CD8-positive, alpha-beta memory T cell (primary cell): ENCODE data around the gene LIPH. TPM values are rescaled to one million over a fixed set of nuclear protein-coding genes. Genes with fewer than 3 reads are reported as not detected.
"Not testable (repeated sequence)": the region's sequence is repeated elsewhere in the genome, so short reads cannot be mapped to it uniquely, and the experiment has no call there.

Experiments used
- CTCF ChIA-PET: fragments of 350-600 bp; sonication (Branson Sonifier 250); formaldehyde crosslinking; loops from one replicate; lab custom pipeline; 2021; ENCODE audit warnings: antibody characterized with exemption; lab: Charles Lee
- POLR2A ChIA-PET: fragments of 350-600 bp; sonication (Branson Sonifier 250); formaldehyde crosslinking; loops from one replicate; lab custom pipeline; 2021; ENCODE audit warnings: antibody characterized with exemption; lab: Charles Lee
- DNase-seq, 5 donors: peaks; one replicate each; pipeline versions ENCODE4 v3.0.0 to v3.0.0-alpha.2; 2020 to 2022; ENCODE audit warnings: mixed read lengths in 1 of 5
- H3K27ac ChIP-seq: one replicate; pipeline ENCODE4 v1.7.0; 2013; ENCODE audit warnings: low read depth, mild to moderate bottlenecking, low read length, moderate library complexity
- H3K27me3 ChIP-seq: 2 replicates; pipeline ENCODE4 v1.7.0; 2013; ENCODE audit warnings: low read length, mild to moderate bottlenecking; ENCODE audit not compliant: insufficient read depth, poor library complexity, severe bottlenecking
- H3K36me3 ChIP-seq: 2 replicates; pipeline ENCODE4 v1.7.0; 2013; ENCODE audit warnings: mild to moderate bottlenecking, low read length, moderate library complexity; ENCODE audit not compliant: insufficient read depth
- H3K4me1 ChIP-seq: 2 replicates; pipeline ENCODE4 v1.7.0; 2013; ENCODE audit warnings: mild to moderate bottlenecking, low read length, moderate library complexity; ENCODE audit not compliant: insufficient read depth
- H3K4me3 ChIP-seq: 2 replicates; pipeline ENCODE4 v1.7.0; 2013; ENCODE audit warnings: mild to moderate bottlenecking, low read length
- H3K9me3 ChIP-seq: 2 replicates; pipeline ENCODE4 v1.7.0; 2013; ENCODE audit warnings: mild to moderate bottlenecking, low read length
- H3K27ac Mint-ChIP-seq, 8 donors: one replicate each; pipeline ENCODE4 v1.8.0; 2020 to 2021; ENCODE audit warnings: mixed read lengths in 8 of 8, mild to moderate bottlenecking in 6 of 8, inconsistent platforms in 3 of 8, moderate library complexity in 3 of 8
- H3K27me3 Mint-ChIP-seq, 2 donors: one replicate each; pipeline ENCODE4 v1.8.0; 2020 to 2021; ENCODE audit warnings: mixed read lengths in 2 of 2, mild to moderate bottlenecking in 1 of 2, moderate library complexity in 1 of 2
- H3K36me3 Mint-ChIP-seq, 3 donors: one replicate each; pipeline ENCODE4 v1.8.0; 2020 to 2021; ENCODE audit warnings: mixed read lengths in 3 of 3, inconsistent platforms in 1 of 3, mild to moderate bottlenecking in 1 of 3
- H3K4me1 Mint-ChIP-seq, 3 donors: one replicate each; pipeline ENCODE4 v1.8.0; 2020 to 2021; ENCODE audit warnings: mixed read lengths in 3 of 3, inconsistent platforms in 1 of 3, mild to moderate bottlenecking in 1 of 3
- H3K4me3 Mint-ChIP-seq, 7 donors: one replicate each; pipeline ENCODE4 v1.8.0; 2020 to 2021; ENCODE audit warnings: mixed read lengths in 7 of 7, mild to moderate bottlenecking in 6 of 7, moderate library complexity in 4 of 7, inconsistent platforms in 2 of 7
- H3K9me3 Mint-ChIP-seq, 5 donors: one replicate each; pipeline ENCODE4 v1.8.0; 2020 to 2022; ENCODE audit warnings: mixed read lengths in 5 of 5, mild to moderate bottlenecking in 3 of 5, moderate library complexity in 2 of 5, inconsistent platforms in 1 of 5
- polyA plus RNA-seq: library from polyadenylated mRNA; unstranded; fragments of 300-500 nt; fragmentation: Illumina TruSeq; gene quantifications from one replicate; pipeline ENCODE4 v1.2.3, GENCODE V29; 2021
- total RNA-seq, 2 experiments: library from RNA; stranded (reverse); gene quantifications; one replicate each; pipeline ENCODE4 v1.2.3, GENCODE V29; 2021

Gene LIPH
- total and polyA plus RNA-seq, 3 experiments from 2014 or later: not detected

GRCh38 chr3:185583925-185584324 is 31.5 kb upstream of the LIPH start:
- H3K27me3 Mint-ChIP-seq: peaks cover 0 to 6% of the 10 kb centered on the region in 2 donors
- H3K4me1 ChIP-seq: peaks cover 26% of the 10 kb centered on the region
- H3K9me3 ChIP-seq: no peaks in the 10 kb centered on the region
- H3K27me3 ChIP-seq: no peaks in the 10 kb centered on the region
- no peak overlapping the region for H3K27ac ChIP-seq
- DNase-seq: no peak
- peak overlapping the region in 5 of 8 donors; percentile 33 to 80 (median 57) for H3K27ac Mint-ChIP-seq
- ChIA-PET CTCF (no interaction called here), POLR2A (interaction anchor here (0.6 kb wide), 1 partner anchor 11 kb away, joined by 3 read pairs; no protein-coding TSS in a partner anchor)
- no peaks in the 10 kb centered on the region for H3K36me3 ChIP-seq
- peak overlapping the region in 1 of 7 donors; percentile 54 for H3K4me3 Mint-ChIP-seq
- H3K9me3 Mint-ChIP-seq: no peaks in the 10 kb centered on the region
- peaks cover 34 to 50% (median 37%) of the 10 kb centered on the region in 3 donors for H3K4me1 Mint-ChIP-seq
- H3K4me3 ChIP-seq: no peak overlapping the region
- H3K36me3 Mint-ChIP-seq: peaks cover 0 to 15% (median 0%) of the 10 kb centered on the region in 3 donors

DNA sequence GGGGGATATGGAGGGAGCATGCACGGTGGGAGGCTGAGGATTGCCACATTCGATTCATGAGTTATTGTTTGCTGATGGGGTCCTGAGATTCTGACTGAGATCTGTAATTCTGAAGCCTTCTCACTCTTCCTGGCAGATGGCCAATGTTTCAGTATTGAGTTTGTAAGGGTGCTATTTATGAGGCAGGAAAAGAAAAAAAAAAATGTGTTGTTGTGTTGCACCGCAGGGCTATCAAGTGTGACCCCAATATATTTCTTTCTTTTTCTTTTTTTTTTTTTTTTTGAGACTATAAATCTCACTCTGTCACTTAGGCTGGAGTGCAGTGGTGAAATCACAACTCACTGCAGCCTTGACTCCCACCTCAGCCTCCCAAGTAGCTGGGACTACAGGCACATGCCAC is 30.5 kb upstream of the LIPH start:
- Histone ChIP-seq H3K4me3 (no peak overlapping the region), H3K27me3 (no peaks in the 10 kb centered on the region), H3K36me3 (no peaks in the 10 kb centered on the region), H3K27ac (no peak overlapping the region), H3K9me3 (no peaks in the 10 kb centered on the region), H3K4me1 (peaks cover 20% of the 10 kb centered on the region)
- Mint-ChIP-seq H3K36me3 (peaks cover 0 to 10% (median 0%) of the 10 kb centered on the region in 3 donors), H3K4me1 (peaks cover 26 to 43% (median 29%) of the 10 kb centered on the region in 3 donors), H3K4me3 (peak overlapping the region in 4 of 7 donors; percentile 24 to 54 (median 47)), H3K27ac (peak overlapping the region; percentile 11 to 87 (median 74)), H3K9me3 (no peaks in the 10 kb centered on the region), H3K27me3 (peaks cover 0 to 6% of the 10 kb centered on the region in 2 donors)
- peak in 1 of 5 donors; percentile 76 for DNase-seq
- ChIA-PET POLR2A (no interaction called here), CTCF (no interaction called here)

GRCh38 chr3:185582236-185582635 is 29.8 kb upstream of the LIPH start:
- H3K27me3 Mint-ChIP-seq: peaks cover 0 to 6% of the 10 kb centered on the region in 2 donors
- Histone ChIP-seq H3K36me3 (no peaks in the 10 kb centered on the region), H3K27me3 (no peaks in the 10 kb centered on the region), H3K9me3 (no peaks in the 10 kb centered on the region), H3K4me1 (peaks cover 18% of the 10 kb centered on the region), H3K4me3 (no peak overlapping the region), H3K27ac (no peak overlapping the region)
- peak overlapping the region in 7 of 8 donors; percentile 23 to 88 (median 81) for H3K27ac Mint-ChIP-seq
- peak overlapping the region in 2 of 7 donors; percentile 50 to 54 for H3K4me3 Mint-ChIP-seq
- H3K9me3 Mint-ChIP-seq: no peaks in the 10 kb centered on the region
- CTCF ChIA-PET: no interaction called here
- POLR2A ChIA-PET: no interaction called here
- DNase-seq: no peak
- H3K4me1 Mint-ChIP-seq: peaks cover 26 to 41% (median 29%) of the 10 kb centered on the region in 3 donors
- H3K36me3 Mint-ChIP-seq: peaks cover 0 to 10% (median 0%) of the 10 kb centered on the region in 3 donors

GRCh38 chr3:185575108-185575869 is 22.9 kb upstream of the LIPH start:
- H3K27me3 ChIP-seq, H3K9me3 ChIP-seq, H3K4me3 Mint-ChIP-seq, H3K4me1 Mint-ChIP-seq, H3K4me3 ChIP-seq, H3K27me3 Mint-ChIP-seq, POLR2A ChIA-PET, H3K36me3 ChIP-seq, H3K4me1 ChIP-seq, H3K27ac ChIP-seq: not testable (repeated sequence)
- Mint-ChIP-seq H3K36me3 (peaks cover 0 to 13% (median 0%) of the 10 kb centered on the region in 3 donors), H3K27ac (peak overlapping the region in 1 of 8 donors; percentile 13), H3K9me3 (peaks cover 11 to 17% (median 13%) of the 10 kb centered on the region in 5 donors)
- CTCF ChIA-PET: interaction anchor here (0.8 to 4.0 kb wide), 5 partner anchors 11 to 59 kb away, joined by 3 to 25 read pairs (median 6); partner anchors contain the start of gene SENP2
- peak in 4 of 5 donors; percentile 29 to 67 (median 58) for DNase-seq

GRCh38 chr3:185572183-185572582 is 19.8 kb upstream of the LIPH start:
- Histone ChIP-seq H3K9me3 (peaks cover 7% of the 10 kb centered on the region), H3K27me3 (no peaks in the 10 kb centered on the region), H3K4me3 (no peak overlapping the region), H3K27ac (no peak overlapping the region), H3K4me1 (no peaks in the 10 kb centered on the region), H3K36me3 (no peaks in the 10 kb centered on the region)
- H3K27me3 Mint-ChIP-seq: peaks cover 1 to 8% of the 10 kb centered on the region in 2 donors
- peaks cover 6% of the 10 kb centered on the region in 3 donors for H3K4me1 Mint-ChIP-seq
- H3K36me3 Mint-ChIP-seq: peaks cover 0 to 13% (median 0%) of the 10 kb centered on the region in 3 donors
- H3K9me3 Mint-ChIP-seq: peaks cover 11 to 20% (median 13%) of the 10 kb centered on the region in 5 donors
- peak overlapping the region in 1 of 7 donors; percentile 51 for H3K4me3 Mint-ChIP-seq
- ChIA-PET POLR2A (no interaction called here), CTCF (interaction anchor here (4.0 kb wide), 1 partner anchor 13 kb away, joined by 25 read pairs; no protein-coding TSS in a partner anchor)
- H3K27ac Mint-ChIP-seq: no peak overlapping the region
- DNase-seq: no peak

DNA sequence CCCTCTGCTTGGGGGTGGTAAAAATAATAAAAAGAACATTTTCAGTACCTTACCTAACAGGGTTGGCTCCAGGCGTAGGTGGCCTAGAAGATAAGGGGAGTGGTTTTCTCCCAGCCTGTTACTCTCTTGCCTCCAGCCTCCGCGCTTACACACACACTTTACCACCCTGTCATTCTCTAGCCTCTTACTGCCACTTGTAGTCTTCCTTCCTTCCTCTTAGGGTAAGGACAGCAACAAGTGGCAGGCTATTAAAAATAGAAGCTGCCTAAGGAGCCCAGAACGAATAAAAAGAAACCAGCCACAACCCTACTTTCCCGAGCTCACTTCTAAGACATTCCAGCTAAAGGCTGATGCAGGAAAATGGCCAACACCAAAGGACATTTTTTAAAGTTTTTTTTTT is 9.6 kb upstream of the LIPH start:
- Histone ChIP-seq H3K27me3 (no peaks in the 10 kb centered on the region), H3K36me3 (no peaks in the 10 kb centered on the region), H3K4me1 (no peaks in the 10 kb centered on the region), H3K4me3 (no peak overlapping the region), H3K9me3 (no peaks in the 10 kb centered on the region), H3K27ac (no peak overlapping the region)
- H3K27ac Mint-ChIP-seq: peak overlapping the region in 3 of 8 donors; percentile 23 to 83 (median 83)
- DNase-seq: no peak
- H3K27me3 Mint-ChIP-seq: peaks cover 22 to 25% of the 10 kb centered on the region in 2 donors
- no peaks in the 10 kb centered on the region for H3K36me3 Mint-ChIP-seq
- no peak overlapping the region for H3K4me3 Mint-ChIP-seq
- CTCF ChIA-PET: interaction anchor here (0.7 kb wide), 1 partner anchor 15 kb away, joined by 3 read pairs; no protein-coding TSS in a partner anchor
- peaks cover 11 to 13% (median 12%) of the 10 kb centered on the region in 3 donors for H3K4me1 Mint-ChIP-seq
- no peaks in the 10 kb centered on the region for H3K9me3 Mint-ChIP-seq
- POLR2A ChIA-PET: no interaction called here

- Histone ChIP-seq H3K27me3 (no peaks in the 10 kb centered on the region), H3K4me1 (no peaks in the 10 kb centered on the region), H3K27ac (no peak overlapping the region), H3K36me3 (no peaks in the 10 kb centered on the region), H3K9me3 (no peaks in the 10 kb centered on the region), H3K4me3 (no peak overlapping the region)
- POLR2A ChIA-PET: no interaction called here
- CTCF ChIA-PET: interaction anchor here (0.7 kb wide), 1 partner anchor 16 kb away, joined by 3 read pairs; no protein-coding TSS in a partner anchor
- peaks cover 11 to 13% (median 12%) of the 10 kb centered on the region in 3 donors for H3K4me1 Mint-ChIP-seq
- no peaks in the 10 kb centered on the region for H3K36me3 Mint-ChIP-seq
- DNase-seq: peak in 1 of 5 donors; percentile 21
- peaks cover 22 to 25% of the 10 kb centered on the region in 2 donors for H3K27me3 Mint-ChIP-seq
- H3K9me3 Mint-ChIP-seq: no peaks in the 10 kb centered on the region
- peak overlapping the region in 1 of 7 donors; percentile 11 for H3K4me3 Mint-ChIP-seq
- peak overlapping the region in 1 of 8 donors; percentile 83 for H3K27ac Mint-ChIP-seq
Measured at GRCh38 chr3:185561374-185561943, 9.1 kb upstream of the LIPH start.
